Endothelial cell of umbilical vein (primary cell): Measurements from ENCODE around the gene C7orf25. TPM values are rescaled to one million over a fixed set of nuclear protein-coding genes. Genes with fewer than 3 reads are reported as not detected.

Experiments used
- BruUV-seq: library from RNA; stranded (reverse); fragments of 400-500 nt; replicated peaks from 2 replicates; lab custom pipeline; 2021; lab: Mats Ljungman, UMichigan
- CTCF ChIA-PET: fragments of 300-600, 350-600 bp; sonication (Branson Sonifier 250); formaldehyde crosslinking; loops from one replicate; lab custom pipeline; 2021; ENCODE audit warnings: antibody characterized with exemption, inconsistent platforms; lab: Charles Lee
- POLR2A ChIA-PET: fragments of 300-600, 350-600 bp; sonication (Branson Sonifier 250); formaldehyde crosslinking; loops from one replicate; lab custom pipeline; 2021; ENCODE audit warnings: antibody characterized with exemption, inconsistent platforms; lab: Charles Lee
- DNase-seq: peaks from one replicate; pipeline ENCODE4 v3.0.0-alpha.2; 2011; ENCODE audit warnings: low read depth, low spot score
- FAIRE-seq: peaks from 2 replicates; lab custom pipeline; 2011; peaks lifted over from hg19 to GRCh38; lab: Jason Lieb, UNC
- H2AFZ ChIP-seq: 2 replicates; pipeline ENCODE4 v1.6.0; 2012; ENCODE audit warnings: low read depth, low read length, control low read depth, inconsistent platforms
- H3K27ac ChIP-seq: 2 replicates; pipeline ENCODE4 v1.5.1; 2011; ENCODE audit warnings: low read depth, mild to moderate bottlenecking, control low read depth, low read length, moderate library complexity; ENCODE audit not compliant: insufficient read depth
- H3K27me3 ChIP-seq, 2 experiments: 2 replicates each; pipeline versions ENCODE4 v1.6.0 to v1.6.1; 2011; ENCODE audit warnings: low read length in 2 of 2, mixed read lengths in 1 of 2; ENCODE audit not compliant: control insufficient read depth in 2 of 2, insufficient read depth in 2 of 2
- H3K36me3 ChIP-seq, 2 experiments: 2 replicates in 1 of 2; 3 replicates in 1 of 2; pipeline ENCODE4 v1.5.1; 2011; ENCODE audit warnings: low read length in 2 of 2, mild to moderate bottlenecking in 1 of 2, moderate library complexity in 1 of 2; ENCODE audit not compliant: control insufficient read depth in 2 of 2, insufficient read depth in 2 of 2; ENCODE audit errors: extremely low read depth in 1 of 2
- H3K4me1 ChIP-seq: 3 replicates; pipeline ENCODE4 v1.5.1; 2011; ENCODE audit warnings: mild to moderate bottlenecking, low read length; ENCODE audit not compliant: control insufficient read depth, insufficient read depth; ENCODE audit errors: extremely low read depth
- H3K4me2 ChIP-seq: 2 replicates; pipeline ENCODE4 v1.6.1; 2011; ENCODE audit warnings: low read length, control low read depth, mixed read lengths; ENCODE audit not compliant: insufficient read depth
- H3K4me3 ChIP-seq, 3 experiments: fragments of 200-600 bp in 1 of 3; sonication (generic), shearing (Covaris generic) in 1 of 3; replicated peaks in 1 of 3; 2 replicates each; pipeline ENCODE4 v1.5.1; 2011 to 2016; ENCODE audit warnings: control low read depth in 3 of 3, low read length in 3 of 3, mild to moderate bottlenecking in 2 of 3, inconsistent platforms in 1 of 3, low read depth in 1 of 3, moderate library complexity in 1 of 3; ENCODE audit not compliant: insufficient read depth in 1 of 3
- H3K79me2 ChIP-seq: 2 replicates; pipeline ENCODE4 v1.6.0; 2012; ENCODE audit warnings: low read length, inconsistent platforms; ENCODE audit not compliant: control insufficient read depth, insufficient read depth
- H3K9ac ChIP-seq: replicated peaks from 2 replicates; pipeline ENCODE3; 2011; ENCODE audit warnings: low read length, control low read depth; ENCODE audit not compliant: insufficient read depth; ENCODE audit errors: extremely low read depth
- H3K9me1 ChIP-seq: replicated peaks from 3 replicates; pipeline ENCODE4 v1.6.0; 2011; ENCODE audit warnings: mild to moderate bottlenecking, low read length; ENCODE audit not compliant: control insufficient read depth, insufficient read depth; ENCODE audit errors: extremely low read depth
- H3K9me3 ChIP-seq: replicated peaks from 2 replicates; pipeline ENCODE4 v1.5.1; 2012; ENCODE audit warnings: low read length, inconsistent platforms; ENCODE audit not compliant: control insufficient read depth, insufficient read depth
- H4K20me1 ChIP-seq: replicated peaks from 2 replicates; pipeline ENCODE3; 2011; ENCODE audit warnings: mild to moderate bottlenecking, low read length; ENCODE audit not compliant: control insufficient read depth, insufficient read depth; ENCODE audit errors: extremely low read depth
- EZH2 ChIP-seq: IDR thresholded peaks from 2 replicates; pipeline ENCODE4 v1.6.1; 2012; ENCODE audit warnings: borderline replicate concordance, low read depth, mild to moderate bottlenecking, moderate library complexity, low read length, inconsistent platforms; ENCODE audit not compliant: severe bottlenecking
- FOS ChIP-seq: IDR thresholded peaks from 2 replicates; pipeline ENCODE4 v1.6.1; 2011; ENCODE audit warnings: mild to moderate bottlenecking, low read length, moderate library complexity, borderline replicate concordance; ENCODE audit not compliant: insufficient read depth
- GATA2 ChIP-seq: IDR thresholded peaks from 2 replicates; pipeline ENCODE4 v1.7.0; 2011; ENCODE audit warnings: low read depth, mild to moderate bottlenecking, moderate library complexity, mixed read lengths, low read length; ENCODE audit not compliant: insufficient read length, insufficient read depth
- JUN ChIP-seq: IDR thresholded peaks from 2 replicates; pipeline ENCODE4 v1.6.1; 2011; ENCODE audit warnings: borderline replicate concordance, low read depth; ENCODE audit not compliant: insufficient read length, insufficient read depth
- MYC ChIP-seq: IDR thresholded peaks from one replicate; pipeline ENCODE4 v1.6.1; 2011; ENCODE audit warnings: mild to moderate bottlenecking, low read depth, low read length
- POLR2A ChIP-seq: IDR thresholded peaks from 2 replicates; pipeline ENCODE4 v1.6.1; 2012; ENCODE audit warnings: low read depth, mild to moderate bottlenecking, control low read depth, low read length
- POLR2AphosphoS5 ChIP-seq: IDR thresholded peaks from 2 replicates; pipeline ENCODE4 v1.6.1; 2012; ENCODE audit warnings: low read depth, mild to moderate bottlenecking, control low read depth, low read length, moderate library complexity; ENCODE audit not compliant: insufficient read depth
- dilution Hi-C: fragments of 300-500 bp; cut with MboI; formaldehyde crosslinking; loops from one replicate; pipeline ENCODE4 v1.15.0; 2019; ENCODE audit warnings: low sequenced_read_pairs; ENCODE audit not compliant: extremely low pct_ligation_motif_present
- intact Hi-C: fragments of 100-400 bp; cut with micrococcal nuclease; formaldehyde crosslinking; loops from one replicate; pipeline ENCODE4 v1.10.0; 2022
- polyA plus RNA-seq, 4 experiments: library from polyadenylated mRNA; depleted of rRNA in 3 of 4; stranded (reverse) in 3 of 4; unstranded in 1 of 4; fragments of >200 nt; gene quantifications; 2 replicates each; pipeline versions ENCODE4 v1.2.1 to v1.2.3, GENCODE V29; 2011 to 2012; ENCODE audit warnings: missing spikeins in 1 of 4
- total RNA-seq: library from RNA; stranded (reverse); gene quantifications from 2 replicates; pipeline ENCODE4 v1.2.3, GENCODE V29; 2021
- TF ChIP-seq, protein P1 (sequence below), 2 donors: IDR thresholded peaks; 1 replicate in 1 of 2; 2 replicates in 1 of 2; pipeline ENCODE4 v1.5.1; 2011; ENCODE audit warnings: low read length in 2 of 2, mild to moderate bottlenecking in 2 of 2, moderate library complexity in 2 of 2, control low read depth in 1 of 2, inconsistent platforms in 1 of 2, low read depth in 1 of 2; ENCODE audit not compliant: insufficient read depth in 1 of 2; ENCODE audit errors: extremely low read depth in 1 of 2
- TF ChIP-seq, protein P2 (sequence below): IDR thresholded peaks from 2 replicates; pipeline ENCODE4 v1.6.1; 2011; ENCODE audit not compliant: insufficient read depth, insufficient read length

The C7orf25 gene
- total and polyA plus RNA-seq, 2 donors (not counting 3 experiments of a cell fraction or from before 2014, with no cell fraction given), result 1.4 to 4.5 TPM

DNA sequence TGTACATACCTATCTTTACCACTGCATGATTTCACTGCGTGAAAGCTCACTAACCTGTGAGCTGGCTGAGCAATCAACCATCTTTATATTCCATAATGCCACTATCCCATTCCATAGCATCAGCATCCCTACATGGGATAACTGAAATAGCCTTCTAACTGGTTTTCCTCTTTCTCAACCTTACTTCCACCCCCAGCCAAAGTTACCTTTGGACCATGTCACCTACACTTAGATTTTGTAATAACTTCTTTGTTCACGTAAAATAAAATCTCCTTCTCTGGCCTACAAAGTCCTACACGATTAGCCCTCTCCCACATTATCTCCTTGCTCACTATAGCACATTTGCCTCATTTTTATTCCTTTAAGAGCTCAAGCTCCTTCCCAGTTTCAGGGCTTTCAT, 17.6 kb upstream of the C7orf25 start:
- ChIA-PET CTCF (interaction anchor here (0.6 to 1.9 kb wide), 3 partner anchors 12 to 653 kb away, joined by 4 to 7 read pairs (median 5); partner anchors contain the start of gene STK17A), POLR2A (no interaction called here)
- DNase-seq (no peak), FAIRE-seq (no peak)
- intact Hi-C loops (no loop called here), dilution Hi-C loops (no loop called here)
- Histone ChIP-seq H3K27ac (no peak overlapping the region), H2AFZ (no peak overlapping the region), H3K4me2 (peak overlapping the region; percentile 45), H3K4me3 (no peak overlapping the region), H3K27me3 (no peaks in the 10 kb centered on the region), H3K79me2 (peaks cover 76% of the 10 kb centered on the region), H3K9ac (no peak overlapping the region), H3K4me1 (peaks cover 29% of the 10 kb centered on the region), H3K9me1 (no peaks in the 10 kb centered on the region), H3K9me3 (no peaks in the 10 kb centered on the region), H4K20me1 (no peaks in the 10 kb centered on the region), H3K36me3 (peaks cover 5 to 11% of the 10 kb centered on the region in 2 experiments)
- TF ChIP-seq, protein P1, sequence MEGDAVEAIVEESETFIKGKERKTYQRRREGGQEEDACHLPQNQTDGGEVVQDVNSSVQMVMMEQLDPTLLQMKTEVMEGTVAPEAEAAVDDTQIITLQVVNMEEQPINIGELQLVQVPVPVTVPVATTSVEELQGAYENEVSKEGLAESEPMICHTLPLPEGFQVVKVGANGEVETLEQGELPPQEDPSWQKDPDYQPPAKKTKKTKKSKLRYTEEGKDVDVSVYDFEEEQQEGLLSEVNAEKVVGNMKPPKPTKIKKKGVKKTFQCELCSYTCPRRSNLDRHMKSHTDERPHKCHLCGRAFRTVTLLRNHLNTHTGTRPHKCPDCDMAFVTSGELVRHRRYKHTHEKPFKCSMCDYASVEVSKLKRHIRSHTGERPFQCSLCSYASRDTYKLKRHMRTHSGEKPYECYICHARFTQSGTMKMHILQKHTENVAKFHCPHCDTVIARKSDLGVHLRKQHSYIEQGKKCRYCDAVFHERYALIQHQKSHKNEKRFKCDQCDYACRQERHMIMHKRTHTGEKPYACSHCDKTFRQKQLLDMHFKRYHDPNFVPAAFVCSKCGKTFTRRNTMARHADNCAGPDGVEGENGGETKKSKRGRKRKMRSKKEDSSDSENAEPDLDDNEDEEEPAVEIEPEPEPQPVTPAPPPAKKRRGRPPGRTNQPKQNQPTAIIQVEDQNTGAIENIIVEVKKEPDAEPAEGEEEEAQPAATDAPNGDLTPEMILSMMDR (IDR thresholded peaks at IDR 0.05; ENCODE audit: extremely low read depth in 1 of 2, insufficient read depth in 1 of 2, low read depth in 1 of 2, low read length in 2 of 2), result no peak
- TF ChIP-seq, protein P2, sequence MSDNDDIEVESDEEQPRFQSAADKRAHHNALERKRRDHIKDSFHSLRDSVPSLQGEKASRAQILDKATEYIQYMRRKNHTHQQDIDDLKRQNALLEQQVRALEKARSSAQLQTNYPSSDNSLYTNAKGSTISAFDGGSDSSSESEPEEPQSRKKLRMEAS, result no peak
- TF ChIP-seq POLR2AphosphoS5 (no peak), GATA2 (no peak), EZH2 (no peak), FOS (no peak), POLR2A (no peak), MYC (no peak), JUN (no peak)
- BruUV-seq, result no TSS peak
